ENCODE results near the gene SUMF1.

The SUMF1 gene

GRCh38 chr3:4396006-4396405, 71.1 kb downstream of the SUMF1 start:
- no peak for TF ChIP-seq CTCF (IDR thresholded peaks at IDR 0.05; ENCODE audit: low read depth, low read length)
- no peak overlapping the region for H3K4me3 ChIP-seq (ENCODE audit: low read depth, low read length)

GRCh38 chr3:4395448-4395847, 71.6 kb downstream of the SUMF1 start:
- no peak for TF ChIP-seq CTCF (IDR thresholded peaks at IDR 0.05; ENCODE audit: low read depth, low read length)
- no peak overlapping the region for H3K4me3 ChIP-seq (ENCODE audit: low read depth, low read length)

- no peak overlapping the region for H3K4me3 ChIP-seq (ENCODE audit: low read depth, low read length)
- no peak for TF ChIP-seq CTCF (IDR thresholded peaks at IDR 0.05; ENCODE audit: low read depth, low read length)
Observed at GRCh38 chr3:4394567-4394966, 72.5 kb downstream of the SUMF1 start.

GRCh38 chr3:4394048-4394447, 73.0 kb downstream of the SUMF1 start:
- H3K4me3 ChIP-seq (ENCODE audit: low read depth, low read length), result no peak overlapping the region
- no peak for TF ChIP-seq CTCF (IDR thresholded peaks at IDR 0.05; ENCODE audit: low read depth, low read length)

- H3K4me3 ChIP-seq (ENCODE audit: low read depth, low read length), result no peak overlapping the region
- no peak for TF ChIP-seq CTCF (IDR thresholded peaks at IDR 0.05; ENCODE audit: low read depth, low read length)
Observed at GRCh38 chr3:4392992-4393391, 74.1 kb downstream of the SUMF1 start.

- no peak for TF ChIP-seq CTCF (IDR thresholded peaks at IDR 0.05; ENCODE audit: low read depth, low read length)
- no peak overlapping the region for H3K4me3 ChIP-seq (ENCODE audit: low read depth, low read length)
Observed at GRCh38 chr3:4387210-4388204, 79.6 kb downstream of the SUMF1 start.

GRCh38 chr3:4385201-4385600, 81.9 kb downstream of the SUMF1 start:
- no peak for TF ChIP-seq CTCF (IDR thresholded peaks at IDR 0.05; ENCODE audit: low read depth, low read length)

More at GRCh38 chr3:4385201-4385600, 81.9 kb downstream of the SUMF1 start:
- H3K4me3 ChIP-seq (ENCODE audit: low read depth, low read length), result no peak overlapping the region

Data from WI38 (cell line).